ENCODE measurements around the gene ANTXR1.
A peak's percentile ranks its signal among the peaks of the same experiment; 100 is the strongest.

Gene ANTXR1

GRCh38 chr2:69122271-69122670 is 109.3 kb downstream of the ANTXR1 start:
- DNase-seq (ENCODE audit: low read depth), result peak; percentile 76
- no peak overlapping the region for H3K4me3 ChIP-seq (ENCODE audit: low read length)

GRCh38 chr2:69123182-69123581 is 110.2 kb downstream of the ANTXR1 start:
- H3K4me3 ChIP-seq (ENCODE audit: low read length), result no peak overlapping the region
- DNase-seq (ENCODE audit: low read depth), result no peak
- TF ChIP-seq CTCF (IDR thresholded peaks at IDR 0.05; ENCODE audit: insufficient read depth, low read depth, low read length, missing control alignments), result no peak

More at GRCh38 chr2:69122271-69122670, 109.3 kb downstream of the ANTXR1 start:
- TF ChIP-seq CTCF (IDR thresholded peaks at IDR 0.05; ENCODE audit: insufficient read depth, low read depth, low read length, missing control alignments), result no peak

- TF ChIP-seq CTCF (IDR thresholded peaks at IDR 0.05; ENCODE audit: insufficient read depth, low read depth, low read length, missing control alignments), result no peak
- no peak overlapping the region for H3K4me3 ChIP-seq (ENCODE audit: low read length)
- DNase-seq (ENCODE audit: low read depth), result no peak
These were observed 111.4 kb downstream of the ANTXR1 start for GRCh38 chr2:69124343-69124742.

- H3K4me3 ChIP-seq (ENCODE audit: low read length), result no peak overlapping the region
- no peak for DNase-seq (ENCODE audit: low read depth)
- no peak for TF ChIP-seq CTCF (IDR thresholded peaks at IDR 0.05; ENCODE audit: insufficient read depth, low read depth, low read length, missing control alignments)
These were observed 112.8 kb downstream of the ANTXR1 start for GRCh38 chr2:69125816-69126215.

- DNase-seq (ENCODE audit: low read depth), result no peak
- no peak for TF ChIP-seq CTCF (IDR thresholded peaks at IDR 0.05; ENCODE audit: insufficient read depth, low read depth, low read length, missing control alignments)
- no peak overlapping the region for H3K4me3 ChIP-seq (ENCODE audit: low read length)
These were observed 113.4 kb downstream of the ANTXR1 start for GRCh38 chr2:69126341-69126740.

- no peak overlapping the region for H3K4me3 ChIP-seq (ENCODE audit: low read length)
- TF ChIP-seq CTCF (IDR thresholded peaks at IDR 0.05; ENCODE audit: insufficient read depth, low read depth, low read length, missing control alignments), result no peak
- no peak for DNase-seq (ENCODE audit: low read depth)
These were observed 118.5 kb downstream of the ANTXR1 start for GRCh38 chr2:69131452-69131851.

- peak; percentile 76 for DNase-seq (ENCODE audit: low read depth)
- H3K4me3 ChIP-seq (ENCODE audit: low read length), result no peak overlapping the region
- no peak for TF ChIP-seq CTCF (IDR thresholded peaks at IDR 0.05; ENCODE audit: insufficient read depth, low read depth, low read length, missing control alignments)
These were observed 119.2 kb downstream of the ANTXR1 start for GRCh38 chr2:69131983-69132675.

Measured in epithelial cell of esophagus (primary cell).